Hypothalamus (tissue), 51 donors: ENCODE measurements around the gene DDX23.
"Not testable (repeated sequence)": the region's sequence is repeated elsewhere in the genome, so short reads cannot be mapped to it uniquely, and the experiment has no call there.

Source experiments
- DNase-seq, 51 donors: peaks; one replicate each; lab custom pipeline; 2025; lab: John Stamatoyannopoulos, UW

DDX23 gene

GRCh38 chr12:48851883-48852733, at the start of gene DDX23:
TSS of gene DDX23 (minus strand) at chr12:48852163. CDS start at chr12:48845782, 6,381 bp downstream.
- DNase-seq = peak; percentile 34 to 97 (median 91)

GRCh38 chr12:48901278-48901677, 49.3 kb upstream of the DDX23 start:
- no peak for DNase-seq

GRCh38 chr12:48899651-48900050, 47.7 kb upstream of the DDX23 start:
- DNase-seq = no peak

- no peak for DNase-seq
Observed at GRCh38 chr12:48894271-48894670, 42.3 kb upstream of the DDX23 start.

GRCh38 chr12:48890657-48891418, 38.9 kb upstream of the DDX23 start:
- peak in 50 of 51 donors; percentile 12 to 90 (median 69) for DNase-seq

- peak in 1 of 51 donors; percentile 11 for DNase-seq
Observed at GRCh38 chr12:48889679-48890078, 37.7 kb upstream of the DDX23 start.

- DNase-seq = peak in 1 of 51 donors; percentile 24
Observed at GRCh38 chr12:48883305-48884161, 31.6 kb upstream of the DDX23 start.

- DNase-seq = no peak
Observed at GRCh38 chr12:48882972-48883304, 31.0 kb upstream of the DDX23 start.

- no peak for DNase-seq
Observed at GRCh38 chr12:48882315-48882687, 30.3 kb upstream of the DDX23 start.

- DNase-seq = no peak
Observed at GRCh38 chr12:48881686-48882314, 29.8 kb upstream of the DDX23 start.

- DNase-seq = no peak
Observed at GRCh38 chr12:48880647-48881046, 28.7 kb upstream of the DDX23 start.

GRCh38 chr12:48878548-48878947, 26.6 kb upstream of the DDX23 start:
- no peak for DNase-seq

GRCh38 chr12:48875944-48876515, 24.1 kb upstream of the DDX23 start:
- no peak for DNase-seq

- not testable (repeated sequence) for DNase-seq
Observed at GRCh38 chr12:48873534-48873933, 21.6 kb upstream of the DDX23 start.

GRCh38 chr12:48873096-48873495, 21.1 kb upstream of the DDX23 start:
- DNase-seq = peak in 2 of 51 donors; percentile 16 to 33

- DNase-seq = peak in 3 of 51 donors; percentile 3 to 35 (median 4)
Observed at GRCh38 chr12:48869191-48869590, 17.2 kb upstream of the DDX23 start.

GRCh38 chr12:48868451-48868850, 16.5 kb upstream of the DDX23 start:
- DNase-seq = no peak

GRCh38 chr12:48866052-48866711, 14.2 kb upstream of the DDX23 start:
- no peak for DNase-seq

- DNase-seq = peak in 50 of 51 donors; percentile 25 to 94 (median 86)
Observed at GRCh38 chr12:48865281-48866051, 13.5 kb upstream of the DDX23 start, which contains the start of gene RND1. TSS of gene RND1 (minus strand) at chr12:48865870. CDS start at chr12:48865767, 103 bp downstream.
